ENCODE measurements around the gene SIM1. TPM values are rescaled to one million over a fixed set of nuclear protein-coding genes. Genes with fewer than 3 reads are reported as not detected.

SIM1 gene
- total RNA-seq, 1 experiment from 2014 or later: not detected

DNA sequence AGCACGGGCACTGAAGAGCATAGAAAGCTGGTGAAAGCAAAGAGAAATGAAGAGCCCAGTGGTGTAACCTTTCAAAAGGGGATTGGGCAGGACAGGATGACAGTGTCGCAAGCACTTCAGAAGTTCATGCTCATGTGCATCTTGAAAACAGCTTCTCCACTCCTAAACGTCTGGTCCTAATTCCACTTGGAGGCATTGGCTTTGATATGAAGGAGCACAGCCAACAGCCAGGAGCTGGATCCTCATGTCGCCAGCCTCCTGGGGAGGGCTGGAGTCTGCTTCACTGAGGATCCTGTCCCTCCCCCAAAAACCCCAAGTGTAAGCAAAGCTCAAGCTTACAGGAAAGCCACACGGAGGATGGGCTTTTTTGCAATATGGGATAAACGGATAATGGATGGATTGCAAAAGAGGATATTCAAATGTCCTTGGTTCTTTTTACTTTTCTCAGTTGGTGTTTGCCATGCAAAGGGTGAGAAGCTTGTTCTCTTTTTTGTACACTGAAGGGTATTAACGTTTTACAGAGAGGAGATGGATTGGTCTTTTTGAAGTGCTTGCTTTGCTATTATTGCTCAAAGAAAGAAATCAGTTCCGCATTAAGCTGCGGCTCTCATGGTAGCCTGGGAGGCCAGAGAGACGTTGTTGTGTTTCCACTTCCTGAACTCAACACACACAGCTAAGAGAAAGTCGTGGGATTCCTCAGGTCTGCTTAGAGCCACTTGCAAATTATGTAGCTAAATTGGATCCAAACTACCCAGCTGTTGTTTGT lies 92.2 kb downstream of the SIM1 start:
- no peaks in the 10 kb centered on the region for H4K20me1 ChIP-seq (ENCODE audit: insufficient read depth)
- no peaks in the 10 kb centered on the region for H3K79me2 ChIP-seq (ENCODE audit: insufficient read depth, low read length)
- H2AFZ ChIP-seq (ENCODE audit: low read depth, low read length, poor library complexity, severe bottlenecking): no peak overlapping the region
- intact Hi-C loops (cut with micrococcal nuclease): no loop called here
- H3K27ac ChIP-seq (ENCODE audit: low read depth, low read length): no peak overlapping the region
- no peak for ATAC-seq
- no peak for DNase-seq (ENCODE audit: low read depth, low spot score)
- no peak overlapping the region for H3K4me2 ChIP-seq (ENCODE audit: low read length)
- H3K27me3 ChIP-seq (ENCODE audit: insufficient read depth, low read length): no peaks in the 10 kb centered on the region
- H3K4me3 ChIP-seq (replicated peaks in 1 of 2; ENCODE audit: low read depth in 1 of 2, low read length in 2 of 2): no peak overlapping the region
- H3K9me3 ChIP-seq (ENCODE audit: control insufficient read depth in 1 of 2, insufficient read depth in 1 of 2, low read depth in 1 of 2, low read length in 2 of 2): no peaks in the 10 kb centered on the region
- ChIA-PET RAD21 (ENCODE audit: low non-redundant PET in 1 of 2, low total read pairs in 2 of 2, uncharacterized antibody in 2 of 2, unreplicated experiment in 2 of 2) (no interaction called here), POLR2A (no interaction called here), CTCF (interaction anchor here (1.0 kb wide), 1 partner anchor 88 kb away, joined by 3 read pairs; no protein-coding TSS in a partner anchor)
- no TSS peak for BruUV-seq (replicated peaks)
- H3K36me3 ChIP-seq (ENCODE audit: control insufficient read depth in 1 of 2, insufficient read depth in 2 of 2, low read length in 2 of 2): no peaks in the 10 kb centered on the region
- no peaks in the 10 kb centered on the region for H3K9me2 ChIP-seq (ENCODE audit: insufficient read depth)
- H3K9ac ChIP-seq (ENCODE audit: low read length): no peak overlapping the region
- H3K4me1 ChIP-seq (ENCODE audit: control insufficient read depth in 1 of 2, insufficient read depth in 2 of 2, low read length in 2 of 2): no peaks in the 10 kb centered on the region
- no peak for TF ChIP-seq RAD21 (IDR thresholded peaks at IDR 0.05; ENCODE audit: low read depth)
- TF ChIP-seq, protein P1, sequence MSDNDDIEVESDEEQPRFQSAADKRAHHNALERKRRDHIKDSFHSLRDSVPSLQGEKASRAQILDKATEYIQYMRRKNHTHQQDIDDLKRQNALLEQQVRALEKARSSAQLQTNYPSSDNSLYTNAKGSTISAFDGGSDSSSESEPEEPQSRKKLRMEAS (IDR thresholded peaks at IDR 0.05): no peak
- TF ChIP-seq FOSL1 (IDR thresholded peaks at IDR 0.05; ENCODE audit: low read depth): no peak
- TF ChIP-seq SP1 (IDR thresholded peaks at IDR 0.05; ENCODE audit: low read depth): no peak
- no peak for TF ChIP-seq EZH2 (IDR thresholded peaks at IDR 0.05)
- TF ChIP-seq POLR2A (IDR thresholded peaks at IDR 0.05; ENCODE audit: borderline replicate concordance, extremely low read depth, insufficient read depth, insufficient read length): no peak
- TF ChIP-seq ZFX (IDR thresholded peaks at IDR 0.05): no peak
- no peak for TF ChIP-seq POLR2AphosphoS5 (IDR thresholded peaks at IDR 0.05; ENCODE audit: low read depth, low read length)

DNA sequence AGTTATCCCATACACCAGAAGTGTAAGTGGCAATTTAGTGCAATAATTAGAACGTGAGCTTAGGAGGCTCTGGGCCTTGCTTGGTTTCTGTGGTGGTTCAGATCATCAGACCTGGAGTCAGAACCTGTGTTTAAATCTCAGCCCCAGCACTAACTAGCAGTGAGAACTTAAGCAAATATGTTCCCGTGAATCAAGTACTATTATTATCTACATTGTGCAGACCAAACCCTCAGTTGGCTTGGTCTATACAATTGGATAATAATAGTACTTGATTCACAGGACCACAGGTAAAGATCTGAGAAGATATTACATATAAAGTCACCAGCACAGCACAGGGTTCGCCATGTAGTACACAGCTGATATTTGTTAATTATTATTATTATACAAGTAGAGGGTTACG lies 93.1 kb downstream of the SIM1 start:
- H3K9me2 ChIP-seq (ENCODE audit: insufficient read depth): no peaks in the 10 kb centered on the region
- DNase-seq (ENCODE audit: low read depth, low spot score) (no peak), ATAC-seq (no peak)
- H3K4me2 ChIP-seq (ENCODE audit: low read length): no peak overlapping the region
- H3K4me3 ChIP-seq (replicated peaks in 1 of 2; ENCODE audit: low read depth in 1 of 2, low read length in 2 of 2): no peak overlapping the region
- no peak overlapping the region for H3K27ac ChIP-seq (ENCODE audit: low read depth, low read length)
- POLR2A ChIA-PET: no interaction called here
- intact Hi-C loops (cut with micrococcal nuclease): no loop called here
- RAD21 ChIA-PET (ENCODE audit: low non-redundant PET in 1 of 2, low total read pairs in 2 of 2, uncharacterized antibody in 2 of 2, unreplicated experiment in 2 of 2): no interaction called here
- H3K4me1 ChIP-seq (ENCODE audit: control insufficient read depth in 1 of 2, insufficient read depth in 2 of 2, low read length in 2 of 2): peaks cover 0 to under 1% of the 10 kb centered on the region in 2 experiments; a peak in 1 of 4 replicates
- H3K27me3 ChIP-seq (ENCODE audit: insufficient read depth, low read length): no peaks in the 10 kb centered on the region
- TF ChIP-seq EZH2phosphoT487 (IDR thresholded peaks at IDR 0.05; ENCODE audit: borderline replicate concordance) (no peak), RAD21 (IDR thresholded peaks at IDR 0.05; ENCODE audit: low read depth) (no peak), FOSL1 (IDR thresholded peaks at IDR 0.05; ENCODE audit: low read depth) (no peak), SRF (IDR thresholded peaks at IDR 0.05; ENCODE audit: low read depth) (no peak), EGR1 (IDR thresholded peaks at IDR 0.05; ENCODE audit: low read depth) (no peak)
- TF ChIP-seq, protein P2, sequence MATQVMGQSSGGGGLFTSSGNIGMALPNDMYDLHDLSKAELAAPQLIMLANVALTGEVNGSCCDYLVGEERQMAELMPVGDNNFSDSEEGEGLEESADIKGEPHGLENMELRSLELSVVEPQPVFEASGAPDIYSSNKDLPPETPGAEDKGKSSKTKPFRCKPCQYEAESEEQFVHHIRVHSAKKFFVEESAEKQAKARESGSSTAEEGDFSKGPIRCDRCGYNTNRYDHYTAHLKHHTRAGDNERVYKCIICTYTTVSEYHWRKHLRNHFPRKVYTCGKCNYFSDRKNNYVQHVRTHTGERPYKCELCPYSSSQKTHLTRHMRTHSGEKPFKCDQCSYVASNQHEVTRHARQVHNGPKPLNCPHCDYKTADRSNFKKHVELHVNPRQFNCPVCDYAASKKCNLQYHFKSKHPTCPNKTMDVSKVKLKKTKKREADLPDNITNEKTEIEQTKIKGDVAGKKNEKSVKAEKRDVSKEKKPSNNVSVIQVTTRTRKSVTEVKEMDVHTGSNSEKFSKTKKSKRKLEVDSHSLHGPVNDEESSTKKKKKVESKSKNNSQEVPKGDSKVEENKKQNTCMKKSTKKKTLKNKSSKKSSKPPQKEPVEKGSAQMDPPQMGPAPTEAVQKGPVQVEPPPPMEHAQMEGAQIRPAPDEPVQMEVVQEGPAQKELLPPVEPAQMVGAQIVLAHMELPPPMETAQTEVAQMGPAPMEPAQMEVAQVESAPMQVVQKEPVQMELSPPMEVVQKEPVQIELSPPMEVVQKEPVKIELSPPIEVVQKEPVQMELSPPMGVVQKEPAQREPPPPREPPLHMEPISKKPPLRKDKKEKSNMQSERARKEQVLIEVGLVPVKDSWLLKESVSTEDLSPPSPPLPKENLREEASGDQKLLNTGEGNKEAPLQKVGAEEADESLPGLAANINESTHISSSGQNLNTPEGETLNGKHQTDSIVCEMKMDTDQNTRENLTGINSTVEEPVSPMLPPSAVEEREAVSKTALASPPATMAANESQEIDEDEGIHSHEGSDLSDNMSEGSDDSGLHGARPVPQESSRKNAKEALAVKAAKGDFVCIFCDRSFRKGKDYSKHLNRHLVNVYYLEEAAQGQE (IDR thresholded peaks at IDR 0.05; ENCODE audit: low read depth): no peak
- TF ChIP-seq, protein P3, sequence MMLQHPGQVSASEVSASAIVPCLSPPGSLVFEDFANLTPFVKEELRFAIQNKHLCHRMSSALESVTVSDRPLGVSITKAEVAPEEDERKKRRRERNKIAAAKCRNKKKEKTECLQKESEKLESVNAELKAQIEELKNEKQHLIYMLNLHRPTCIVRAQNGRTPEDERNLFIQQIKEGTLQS (IDR thresholded peaks at IDR 0.05): no peak
- H3K9me3 ChIP-seq (ENCODE audit: control insufficient read depth in 1 of 2, insufficient read depth in 1 of 2, low read depth in 1 of 2, low read length in 2 of 2): no peaks in the 10 kb centered on the region
- H3K79me2 ChIP-seq (ENCODE audit: insufficient read depth, low read length): no peaks in the 10 kb centered on the region
- CTCF ChIA-PET: interaction anchor here (1.0 kb wide), 1 partner anchor 89 kb away, joined by 3 read pairs; no protein-coding TSS in a partner anchor
- H3K36me3 ChIP-seq (ENCODE audit: control insufficient read depth in 1 of 2, insufficient read depth in 2 of 2, low read length in 2 of 2): no peaks in the 10 kb centered on the region
- BruUV-seq (replicated peaks): no TSS peak
- H4K20me1 ChIP-seq (ENCODE audit: insufficient read depth): no peaks in the 10 kb centered on the region
- no peak overlapping the region for H3K9ac ChIP-seq (ENCODE audit: low read length)
- H2AFZ ChIP-seq (ENCODE audit: low read depth, low read length, poor library complexity, severe bottlenecking): no peak overlapping the region
